GM12873 (cell line): Measurements from ENCODE around the gene COLQ.

Experiments
- TF ChIP-seq, protein P1 (sequence below): IDR thresholded peaks from 2 replicates; pipeline ENCODE4 v1.5.1; 2012; ENCODE audit warnings: low read depth, mild to moderate bottlenecking, moderate library complexity, low read length, control low read depth; ENCODE audit not compliant: insufficient read depth; ENCODE audit errors: missing control alignments

COLQ gene

DNA sequence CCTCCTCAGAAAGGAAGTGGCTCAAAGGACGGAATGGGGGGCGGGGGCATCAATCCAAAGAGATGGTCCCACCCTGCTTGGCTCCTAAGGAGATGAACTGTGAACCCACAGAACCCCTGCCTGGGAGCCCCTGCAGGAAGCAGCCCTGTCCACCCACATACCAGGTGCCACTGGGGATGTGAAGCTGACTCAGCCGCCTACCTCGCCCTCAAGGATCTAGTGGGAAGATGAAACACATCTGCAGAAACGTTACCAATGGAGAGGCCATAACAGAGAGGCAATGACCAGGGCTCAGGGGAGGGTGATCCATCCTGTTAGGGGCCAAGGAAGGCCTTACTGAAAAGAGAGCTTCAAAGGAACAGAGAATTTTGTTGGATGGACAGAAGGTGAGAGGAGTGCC lies 59.1 kb downstream of the COLQ start:
- TF ChIP-seq, protein P1, sequence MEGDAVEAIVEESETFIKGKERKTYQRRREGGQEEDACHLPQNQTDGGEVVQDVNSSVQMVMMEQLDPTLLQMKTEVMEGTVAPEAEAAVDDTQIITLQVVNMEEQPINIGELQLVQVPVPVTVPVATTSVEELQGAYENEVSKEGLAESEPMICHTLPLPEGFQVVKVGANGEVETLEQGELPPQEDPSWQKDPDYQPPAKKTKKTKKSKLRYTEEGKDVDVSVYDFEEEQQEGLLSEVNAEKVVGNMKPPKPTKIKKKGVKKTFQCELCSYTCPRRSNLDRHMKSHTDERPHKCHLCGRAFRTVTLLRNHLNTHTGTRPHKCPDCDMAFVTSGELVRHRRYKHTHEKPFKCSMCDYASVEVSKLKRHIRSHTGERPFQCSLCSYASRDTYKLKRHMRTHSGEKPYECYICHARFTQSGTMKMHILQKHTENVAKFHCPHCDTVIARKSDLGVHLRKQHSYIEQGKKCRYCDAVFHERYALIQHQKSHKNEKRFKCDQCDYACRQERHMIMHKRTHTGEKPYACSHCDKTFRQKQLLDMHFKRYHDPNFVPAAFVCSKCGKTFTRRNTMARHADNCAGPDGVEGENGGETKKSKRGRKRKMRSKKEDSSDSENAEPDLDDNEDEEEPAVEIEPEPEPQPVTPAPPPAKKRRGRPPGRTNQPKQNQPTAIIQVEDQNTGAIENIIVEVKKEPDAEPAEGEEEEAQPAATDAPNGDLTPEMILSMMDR, result no peak

DNA sequence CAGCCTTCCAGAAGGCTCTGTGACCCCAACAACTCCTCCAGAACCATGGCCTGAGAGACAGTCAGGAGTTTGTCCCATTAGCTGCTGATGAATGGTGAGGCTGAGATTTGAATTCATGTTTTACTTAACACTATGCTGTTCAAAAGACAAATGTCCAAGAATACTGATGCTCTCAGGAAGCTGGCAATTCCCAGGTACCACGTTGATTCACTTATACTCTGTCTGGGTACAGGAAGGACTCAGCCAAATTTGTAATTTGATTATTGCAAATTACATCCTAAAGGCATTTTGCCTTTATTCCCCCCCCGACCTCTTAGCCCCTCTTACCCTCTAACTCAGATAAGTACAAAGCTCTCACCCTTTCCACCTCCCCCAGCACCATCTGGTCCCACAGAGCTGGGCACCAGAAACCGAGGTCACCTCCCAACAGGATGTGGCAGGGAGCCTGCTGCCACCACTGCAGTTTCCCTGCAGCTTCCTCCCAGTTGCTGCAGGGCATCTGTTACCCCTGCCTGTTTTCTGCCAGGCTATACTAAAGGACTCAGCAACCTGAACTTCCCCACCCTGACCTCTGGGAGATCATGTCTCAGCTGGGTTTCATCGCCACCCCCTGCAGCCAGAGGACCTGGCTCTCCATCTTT lies 60.5 kb downstream of the COLQ start:
- TF ChIP-seq, protein P1, result no peak

DNA sequence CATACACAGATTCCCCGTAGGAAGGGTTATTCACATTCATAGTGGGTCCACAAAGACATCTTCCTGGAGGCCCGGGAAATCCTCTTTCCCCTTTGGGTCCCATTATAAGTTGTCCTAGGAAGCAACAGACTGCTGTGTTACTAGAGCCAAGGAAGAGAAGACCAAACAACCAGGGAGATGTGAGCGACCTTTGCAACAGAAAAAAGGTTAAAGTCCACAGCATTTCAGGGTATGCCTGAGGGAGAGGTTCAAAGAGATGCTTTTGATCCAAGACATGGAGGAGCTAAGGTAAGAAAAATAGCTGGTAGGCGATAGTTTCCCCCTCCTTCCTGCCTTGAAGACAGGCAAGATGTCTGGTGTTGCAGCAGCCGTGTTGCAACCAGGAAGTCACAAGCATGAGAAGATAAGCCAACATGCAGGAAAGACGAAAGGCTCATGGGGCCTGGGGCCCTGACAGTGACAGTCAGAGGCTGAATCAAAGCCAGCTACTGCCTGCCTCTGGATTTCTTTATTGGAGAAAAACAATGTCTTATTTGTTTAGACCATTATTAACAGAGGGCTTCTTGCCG lies 63.2 kb downstream of the COLQ start:
- TF ChIP-seq, protein P1, result no peak

DNA sequence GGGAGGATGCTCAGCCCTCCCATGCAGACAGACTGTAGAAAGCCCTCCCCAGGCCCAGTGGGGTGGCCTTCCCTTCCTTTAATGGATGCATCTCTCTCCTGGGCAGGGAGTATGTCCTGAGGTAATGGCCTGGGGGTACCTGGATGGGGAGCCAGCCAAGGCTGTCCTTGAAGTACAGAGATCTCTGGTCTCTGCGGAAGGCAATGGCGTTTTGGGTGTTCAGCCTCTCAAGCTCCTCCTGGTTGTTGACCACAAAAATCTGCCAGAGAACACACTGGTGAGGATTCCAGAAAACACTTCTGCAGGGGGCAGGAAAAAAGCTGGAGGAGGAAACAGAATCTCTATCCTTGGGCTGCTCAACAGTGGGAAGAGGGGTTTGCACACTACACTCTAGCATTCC lies 65.2 kb downstream of the COLQ start:
- TF ChIP-seq, protein P1, result no peak

DNA sequence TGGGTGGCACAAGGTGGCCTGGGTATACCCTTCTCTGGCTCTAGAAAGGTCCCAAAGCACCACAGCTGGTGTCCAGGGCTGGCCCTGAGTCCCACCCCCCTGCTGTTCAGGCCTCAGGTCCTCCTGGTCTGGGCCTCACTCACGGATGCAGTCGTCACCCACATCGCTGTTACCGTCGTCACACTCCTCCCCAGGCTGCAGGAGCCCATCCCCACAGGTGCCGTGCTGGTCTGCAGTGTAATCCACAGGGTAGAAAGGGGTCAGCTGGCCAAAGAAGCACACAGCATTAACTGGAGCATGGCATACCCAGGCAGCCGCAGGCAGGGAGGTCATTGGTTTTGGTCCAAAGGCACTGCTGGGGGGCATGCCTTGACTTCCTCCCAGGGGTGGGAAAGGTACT lies 65.8 kb downstream of the COLQ start:
- TF ChIP-seq, protein P1, result no peak

DNA sequence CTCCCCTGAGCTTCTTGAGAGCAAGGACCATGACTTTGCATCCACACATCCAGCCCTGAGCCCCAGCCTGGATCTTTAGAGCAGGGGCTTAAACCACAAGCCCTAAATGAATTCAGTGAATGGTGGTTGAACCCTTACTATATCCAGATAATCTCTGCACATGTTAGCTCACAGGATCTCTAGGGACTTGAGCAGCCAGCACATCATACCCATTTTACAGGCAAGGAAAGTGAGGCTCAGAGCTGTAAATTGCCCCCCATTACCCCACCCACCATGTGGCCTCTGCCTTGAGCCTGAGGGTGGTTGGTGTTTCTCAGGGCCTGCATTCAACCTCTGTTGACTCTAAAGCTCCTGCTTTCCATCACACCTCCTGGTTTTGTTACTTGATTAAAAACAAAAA lies 66.5 kb downstream of the COLQ start:
- TF ChIP-seq, protein P1, result no peak

DNA sequence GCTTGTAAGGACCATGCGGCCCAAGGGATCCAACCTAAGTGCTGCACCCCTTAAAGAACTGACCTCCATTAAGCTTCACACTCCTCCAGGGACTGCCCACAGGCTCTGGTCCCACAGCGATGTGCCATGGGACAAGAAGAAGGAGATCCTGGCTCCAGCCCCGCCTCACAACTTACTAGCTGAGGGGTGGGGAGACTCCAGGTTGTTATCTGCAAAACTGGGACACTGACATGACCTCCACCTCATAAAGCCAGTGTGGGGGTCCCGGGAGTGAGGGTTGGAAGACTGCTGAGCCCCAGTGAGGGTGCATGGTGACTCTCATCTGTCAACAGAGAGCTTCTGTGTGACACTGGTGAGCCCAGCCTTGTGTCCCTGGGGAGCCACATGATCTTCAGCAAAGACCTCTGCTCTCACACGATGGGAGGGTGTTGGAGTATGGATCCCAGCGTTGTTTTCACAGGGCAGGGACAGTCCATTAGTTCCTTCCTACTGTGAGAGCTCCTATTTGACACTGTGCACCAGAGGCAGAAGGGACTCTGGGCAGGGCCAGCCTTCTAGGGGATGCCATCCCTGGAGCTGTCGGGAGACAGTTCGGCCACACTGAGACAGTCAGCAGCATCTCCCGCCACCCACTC lies 67.4 kb downstream of the COLQ start:
- TF ChIP-seq, protein P1, result no peak
